Ovary (tissue), 3 donors: Measurements from ENCODE around the gene COL4A1.

ENCODE experiments used
- EP300 ChIP-seq: sonication (generic); formaldehyde crosslinking; IDR thresholded peaks from one replicate; pipeline ENCODE4 v1.6.1; 2017; ENCODE audit warnings: antibody characterized with exemption
- POLR2A ChIP-seq: fragments of 450-650 bp; IDR thresholded peaks from one replicate; pipeline ENCODE4 v1.6.1; 2017; ENCODE audit warnings: antibody characterized with exemption, mild to moderate bottlenecking, moderate library complexity
- TF ChIP-seq, protein P1 (sequence below), 3 donors: fragments of 450-650 bp in 2 of 3; fragments of 200-600 bp in 1 of 3; IDR thresholded peaks; one replicate each; pipeline versions ENCODE4 v1.5.1 to v1.8.0; 2016 to 2022; ENCODE audit warnings: antibody characterized with exemption in 3 of 3, mild to moderate bottlenecking in 1 of 3
- donor health status: DM: no; HTN: no; CAD: no.

DNA sequence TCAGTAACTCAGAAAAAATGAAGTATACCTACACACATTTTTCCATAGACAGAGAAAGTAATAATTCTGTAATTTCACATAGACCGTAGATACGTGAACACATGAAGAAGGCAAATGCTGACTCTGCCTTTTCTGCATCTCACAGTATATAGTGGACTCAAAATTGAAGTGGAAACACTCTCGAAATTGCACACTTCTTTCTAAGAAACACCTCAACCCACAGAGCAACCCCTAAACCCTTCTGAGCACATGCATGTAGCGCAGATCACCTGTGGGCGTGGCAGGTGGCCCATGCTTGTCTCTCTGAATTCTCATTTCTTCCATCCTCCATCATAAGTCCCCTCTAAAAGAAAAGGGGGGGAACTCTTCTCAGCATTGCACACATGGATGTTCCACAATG is 34.7 kb downstream of the COL4A1 start:
- TF ChIP-seq, protein P1, sequence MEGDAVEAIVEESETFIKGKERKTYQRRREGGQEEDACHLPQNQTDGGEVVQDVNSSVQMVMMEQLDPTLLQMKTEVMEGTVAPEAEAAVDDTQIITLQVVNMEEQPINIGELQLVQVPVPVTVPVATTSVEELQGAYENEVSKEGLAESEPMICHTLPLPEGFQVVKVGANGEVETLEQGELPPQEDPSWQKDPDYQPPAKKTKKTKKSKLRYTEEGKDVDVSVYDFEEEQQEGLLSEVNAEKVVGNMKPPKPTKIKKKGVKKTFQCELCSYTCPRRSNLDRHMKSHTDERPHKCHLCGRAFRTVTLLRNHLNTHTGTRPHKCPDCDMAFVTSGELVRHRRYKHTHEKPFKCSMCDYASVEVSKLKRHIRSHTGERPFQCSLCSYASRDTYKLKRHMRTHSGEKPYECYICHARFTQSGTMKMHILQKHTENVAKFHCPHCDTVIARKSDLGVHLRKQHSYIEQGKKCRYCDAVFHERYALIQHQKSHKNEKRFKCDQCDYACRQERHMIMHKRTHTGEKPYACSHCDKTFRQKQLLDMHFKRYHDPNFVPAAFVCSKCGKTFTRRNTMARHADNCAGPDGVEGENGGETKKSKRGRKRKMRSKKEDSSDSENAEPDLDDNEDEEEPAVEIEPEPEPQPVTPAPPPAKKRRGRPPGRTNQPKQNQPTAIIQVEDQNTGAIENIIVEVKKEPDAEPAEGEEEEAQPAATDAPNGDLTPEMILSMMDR (IDR thresholded peaks at IDR 0.05): no peak
- TF ChIP-seq POLR2A (no peak), EP300 (no peak)
